Common myeloid progenitor, CD34-positive (primary cell): ENCODE data around the gene ZNF320. TPM values are rescaled to one million over a fixed set of nuclear protein-coding genes. Genes with fewer than 3 reads are reported as not detected.
"Not testable (repeated sequence)": the region's sequence is repeated elsewhere in the genome, so short reads cannot be mapped to it uniquely, and the experiment has no call there.

Experiments used
- CTCF ChIA-PET: fragments of 350-600 bp; sonication (Branson Sonifier 250); formaldehyde crosslinking; loops from one replicate; lab custom pipeline; 2021; ENCODE audit warnings: antibody characterized with exemption; lab: Charles Lee
- POLR2A ChIA-PET: fragments of 350-600 bp; sonication (Branson Sonifier 250); formaldehyde crosslinking; loops from one replicate; lab custom pipeline; 2021; ENCODE audit warnings: antibody characterized with exemption; lab: Charles Lee
- DNase-seq, 3 donors: peaks; one replicate each; pipeline versions ENCODE4 v3.0.0 to v3.0.0-alpha.2; 2013
- H3K27ac ChIP-seq, 2 experiments: 1 replicate in 1 of 2; 2 replicates in 1 of 2; pipeline ENCODE4 v1.7.0; 2013; ENCODE audit warnings: inconsistent platforms in 2 of 2, low read length in 2 of 2, mild to moderate bottlenecking in 2 of 2, low read depth in 1 of 2, moderate library complexity in 1 of 2; ENCODE audit not compliant: severe bottlenecking in 2 of 2, insufficient read depth in 1 of 2, poor library complexity in 1 of 2
- H3K27me3 ChIP-seq, 5 experiments: replicated peaks in 2 of 5; 1 replicate in 3 of 5; 2 replicates in 2 of 5; pipeline versions ENCODE4 v1.6.1 to v1.7.0; 2013; ENCODE audit warnings: low read length in 4 of 5, mild to moderate bottlenecking in 2 of 5, moderate library complexity in 2 of 5, inconsistent platforms in 1 of 5; ENCODE audit not compliant: insufficient read depth in 5 of 5, control insufficient read depth in 4 of 5
- H3K36me3 ChIP-seq, 4 experiments: 1 replicate in 2 of 4; 2 replicates in 2 of 4; pipeline versions ENCODE4 v1.6.1 to v1.7.0; 2013; ENCODE audit warnings: low read length in 3 of 4, control low read depth in 1 of 4, mild to moderate bottlenecking in 1 of 4; ENCODE audit not compliant: control insufficient read depth in 4 of 4, insufficient read depth in 4 of 4
- H3K4me1 ChIP-seq, 4 experiments: 1 replicate in 3 of 4; 2 replicates in 1 of 4; pipeline versions ENCODE4 v1.6.1 to v1.7.1; 2013; ENCODE audit warnings: low read length in 3 of 4, mild to moderate bottlenecking in 3 of 4, control low read depth in 1 of 4, inconsistent platforms in 1 of 4, moderate library complexity in 1 of 4; ENCODE audit not compliant: control insufficient read depth in 4 of 4, insufficient read depth in 4 of 4; ENCODE audit errors: control extremely low read depth in 1 of 4
- H3K4me3 ChIP-seq, 7 experiments: 1 replicate in 4 of 7; 2 replicates in 3 of 7; pipeline versions ENCODE4 v1.5.1 to v1.7.0; 2013; ENCODE audit warnings: mild to moderate bottlenecking in 7 of 7, low read length in 6 of 7, moderate library complexity in 6 of 7, inconsistent platforms in 2 of 7, low read depth in 2 of 7, control low read depth in 1 of 7; ENCODE audit not compliant: insufficient read depth in 4 of 7, control insufficient read depth in 1 of 7; ENCODE audit errors: extremely low read depth in 1 of 7
- H3K9me3 ChIP-seq, 5 experiments: 1 replicate in 4 of 5; 2 replicates in 1 of 5; pipeline versions ENCODE4 v1.6.1 to v1.7.1; 2013; ENCODE audit warnings: low read length in 4 of 5, mild to moderate bottlenecking in 2 of 5, inconsistent platforms in 1 of 5, low read depth in 1 of 5, moderate library complexity in 1 of 5; ENCODE audit not compliant: control insufficient read depth in 4 of 5, insufficient read depth in 2 of 5; ENCODE audit errors: control extremely low read depth in 1 of 5
- WGBS: methylation state at CpG from one replicate; pipeline ENCODE4 v1.1.5; 2013; ENCODE audit not compliant: insufficient coverage; 5-methylcytosine and 5-hydroxymethylcytosine counted together
- polyA plus RNA-seq: library from polyadenylated mRNA; unstranded; fragments of 120-200 nt; gene quantifications from one replicate; pipeline ENCODE4 v1.2.1, GENCODE V29; 2013

Gene ZNF320
- polyA plus RNA-seq: 11.4 TPM

DNA sequence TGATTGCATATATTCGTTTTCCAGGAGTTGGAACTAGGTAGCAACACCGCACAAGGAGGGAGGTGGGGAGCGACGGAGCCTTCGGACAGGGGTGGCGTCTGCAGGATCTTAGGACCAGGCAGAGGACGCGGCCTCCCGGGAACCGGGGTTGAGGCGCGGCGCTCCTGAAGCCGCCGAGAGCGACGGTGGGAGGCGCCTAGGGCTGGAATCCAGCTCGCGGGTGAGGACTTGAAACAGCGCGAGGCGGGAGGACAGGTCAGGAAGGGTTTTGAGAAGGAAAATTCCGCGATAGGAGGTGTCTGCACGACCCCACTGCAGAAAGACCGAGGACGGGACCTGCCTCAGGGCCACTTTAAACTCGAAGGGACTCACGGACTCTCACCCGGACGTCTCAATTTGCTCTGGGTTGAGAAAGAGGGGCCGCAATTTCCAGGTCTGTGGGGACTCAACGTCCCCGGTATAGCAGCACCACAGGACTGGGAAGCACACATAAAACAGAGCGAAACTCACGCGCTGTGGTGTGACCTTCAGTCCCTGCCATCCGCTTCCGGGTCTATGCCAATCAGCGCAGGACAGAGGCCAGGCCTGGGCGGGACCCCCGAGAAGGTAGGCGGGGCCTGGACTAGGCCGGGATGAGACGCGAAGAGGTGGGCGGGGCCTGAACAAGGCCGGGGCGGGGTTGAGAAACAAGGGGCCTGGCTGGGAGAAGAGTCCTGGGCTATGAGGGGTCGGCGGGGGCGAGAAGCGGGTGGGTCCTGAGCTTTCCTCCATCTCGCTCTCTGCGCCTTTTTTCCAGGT is at the start of gene ZNF320:
TSS of gene ZNF320 (minus strand) at position 498 of the 798 bp plus-strand sequence. CDS start 7,380 bp downstream, outside the sequence.
- H3K9me3 ChIP-seq: peaks cover 0 to 6% (median 0%) of the 10 kb centered on the region in 5 experiments
- POLR2A ChIA-PET: no interaction called here
- H3K36me3 ChIP-seq: peaks cover 0 to 20% (median 7%) of the 10 kb centered on the region in 4 experiments
- DNase-seq: peak; percentile 94 to 97 (median 96)
- H3K4me1 ChIP-seq: peaks cover 0 to 16% (median 12%) of the 10 kb centered on the region in 4 experiments
- whole genome bisulfite sequencing: 2% methylated on average over 52 of the region's 56 CpGs
- peak within 1 kb of the TSS; percentile 86 to 93 for H3K27ac ChIP-seq
- H3K4me3 ChIP-seq: peak within 1 kb of the TSS; percentile 57 to 99 (median 89)
- no peaks in the 10 kb centered on the region for H3K27me3 ChIP-seq
- CTCF ChIA-PET: no interaction called here

DNA sequence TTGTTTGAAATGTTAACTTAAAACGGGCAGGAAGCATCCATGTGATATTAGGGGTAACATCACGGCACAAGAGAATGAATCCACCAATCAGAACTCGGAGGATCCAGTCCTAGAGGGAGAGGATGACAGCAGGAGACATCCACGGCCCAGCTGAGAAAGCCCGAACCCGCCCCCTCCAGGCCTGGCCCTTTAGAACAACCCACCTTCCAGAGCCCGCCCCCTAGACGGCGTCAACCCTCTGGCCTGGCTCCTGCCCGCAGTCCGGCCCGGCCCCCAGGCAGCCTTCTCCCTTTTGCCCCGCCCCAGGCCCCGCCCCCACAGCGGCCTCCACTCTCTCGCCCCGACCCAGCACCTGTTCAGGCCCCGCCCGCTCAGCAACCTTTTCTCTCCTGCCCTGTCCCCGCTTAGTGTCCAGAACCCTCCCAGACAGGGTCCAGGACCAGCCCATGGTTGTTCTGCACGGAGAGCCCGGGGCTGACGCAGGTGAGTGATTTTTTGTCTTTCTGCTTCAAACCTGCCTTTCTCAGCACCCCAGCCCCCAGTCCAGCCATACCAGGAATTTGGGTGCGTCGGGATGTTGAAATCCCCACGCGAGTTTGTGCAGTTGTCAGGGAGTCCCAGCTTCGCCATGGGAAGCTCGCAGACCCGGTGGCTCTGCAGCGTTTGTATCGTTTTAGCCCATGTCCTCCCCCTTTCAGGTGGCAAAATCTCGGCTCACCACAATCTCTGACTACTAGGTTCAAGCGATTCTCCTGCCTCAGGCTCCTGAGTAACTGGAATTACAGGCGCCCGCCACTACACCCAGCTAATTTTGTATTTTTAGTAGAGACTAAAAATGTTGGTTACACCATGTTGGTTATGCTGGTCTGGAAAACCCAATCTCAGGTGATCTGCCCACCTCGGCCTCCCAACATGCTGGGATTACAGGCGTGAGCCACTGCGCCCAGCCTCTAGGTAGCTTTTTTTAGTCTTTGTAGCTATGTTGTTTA is 49.2 kb upstream of the ZNF320 start:
- Histone ChIP-seq H3K36me3 (peaks cover 14 to 26% (median 22%) of the 10 kb centered on the region in 4 experiments), H3K4me1 (peaks cover 0 to 13% (median 6%) of the 10 kb centered on the region in 4 experiments), H3K9me3 (peaks cover 14 to 63% (median 45%) of the 10 kb centered on the region in 5 experiments), H3K27ac (no peak overlapping the region), H3K27me3 (no peaks in the 10 kb centered on the region), H3K4me3 (peak overlapping the region in 3 of 7 experiments; percentile 6 to 43 (median 15))
- ChIA-PET CTCF (interaction anchor here (1.2 to 1.4 kb wide), 2 partner anchors 13 to 16 kb away, joined by 3 to 5 read pairs; partner anchors contain the start of gene ZNF816), POLR2A (no interaction called here)
- DNase-seq: peak; percentile 54 to 73 (median 66)
- WGBS: 52% methylated on average over 27 of the region's 39 CpGs

DNA sequence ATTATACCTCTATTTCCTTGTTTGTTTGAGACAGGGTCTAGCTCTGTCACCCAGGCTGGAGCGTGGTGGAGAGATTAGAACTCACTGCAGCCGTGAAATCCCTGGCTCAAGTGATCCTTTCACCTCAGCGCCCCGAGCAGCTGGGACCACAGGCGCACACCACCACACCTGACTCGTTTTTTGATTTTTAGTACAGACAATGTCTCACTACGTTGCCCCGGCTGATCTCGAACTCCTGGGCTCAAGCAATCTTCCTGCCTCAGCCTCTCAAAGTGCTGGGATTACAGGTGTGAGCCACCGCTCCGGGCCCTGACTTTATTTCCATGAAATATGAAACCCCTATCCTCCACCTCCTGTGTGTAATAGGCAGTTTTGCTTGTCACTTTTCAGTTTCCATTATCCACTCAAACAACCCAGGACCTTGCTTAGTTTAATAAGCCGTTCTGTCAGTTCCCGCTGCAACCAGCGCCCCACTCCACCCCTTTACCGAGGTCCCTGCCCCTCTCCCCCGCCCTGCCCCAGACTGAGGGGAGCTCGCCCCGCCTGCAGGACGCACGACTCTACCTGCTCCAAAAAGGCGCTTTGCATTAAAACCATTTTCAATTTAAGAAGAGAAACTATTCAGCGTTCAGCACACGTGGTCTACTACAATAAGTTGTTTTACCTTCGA is 48.4 kb upstream of the ZNF320 start:
- CTCF ChIA-PET: no interaction called here
- WGBS: 80% methylated on average over 24 of the region's 24 CpGs

DNA sequence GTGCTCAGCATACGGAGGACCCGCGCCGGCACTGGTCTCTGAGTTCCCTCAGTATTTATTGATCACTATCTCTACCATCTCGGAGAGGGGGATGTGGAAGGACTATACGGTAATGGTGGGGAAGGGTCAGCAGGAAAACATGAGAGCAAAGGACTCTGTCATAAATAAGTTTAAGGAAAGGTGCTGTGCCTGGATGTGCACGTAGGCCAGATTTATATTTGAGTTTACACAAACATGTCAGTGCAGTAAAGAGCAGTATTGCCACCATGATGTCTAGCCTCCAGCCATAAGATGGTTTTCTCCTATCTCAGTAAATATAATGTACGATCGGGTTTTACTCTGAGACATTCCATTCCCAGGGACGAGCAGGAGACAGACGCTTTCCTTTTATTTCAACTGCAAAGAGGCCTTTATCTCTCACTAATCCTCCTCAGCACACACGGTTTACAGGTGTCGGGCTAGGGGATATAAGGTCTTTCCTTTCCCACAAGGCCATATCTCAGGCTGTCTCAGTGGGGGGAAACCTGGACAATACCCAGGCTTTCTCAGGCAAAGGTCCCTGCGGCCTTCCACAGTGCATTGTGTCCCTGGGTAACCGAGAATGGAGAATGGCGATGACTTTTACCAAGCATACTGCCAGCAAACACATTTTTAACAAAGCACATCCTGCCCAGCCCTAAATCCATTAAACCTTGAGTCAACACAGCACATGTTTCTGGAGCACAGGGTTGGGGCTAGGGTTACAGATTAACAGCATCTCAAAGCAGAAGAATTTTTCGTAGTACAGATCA is 47.5 kb upstream of the ZNF320 start:
- 96% methylated on average over 7 of the region's 17 CpGs for WGBS
- DNase-seq, H3K36me3 ChIP-seq, POLR2A ChIA-PET, H3K4me3 ChIP-seq, H3K27me3 ChIP-seq, CTCF ChIA-PET, H3K27ac ChIP-seq: not testable (repeated sequence)
- peaks cover 4 to 25% (median 16%) of the 10 kb centered on the region in 4 experiments for H3K4me1 ChIP-seq
- peaks cover 8 to 45% (median 28%) of the 10 kb centered on the region in 5 experiments for H3K9me3 ChIP-seq

More for the DNA sequence above, 48.4 kb upstream of the ZNF320 start:
- Histone ChIP-seq H3K9me3 (peaks cover 14 to 54% (median 37%) of the 10 kb centered on the region in 5 experiments), H3K27me3 (no peaks in the 10 kb centered on the region), H3K4me1 (peaks cover 0 to 17% (median 11%) of the 10 kb centered on the region in 4 experiments), H3K4me3 (peak overlapping the region in 2 of 7 experiments; percentile 15 to 43), H3K36me3 (peaks cover 9 to 18% (median 14%) of the 10 kb centered on the region in 4 experiments), H3K27ac (no peak overlapping the region)
- DNase-seq: no peak
- POLR2A ChIA-PET: no interaction called here

DNA sequence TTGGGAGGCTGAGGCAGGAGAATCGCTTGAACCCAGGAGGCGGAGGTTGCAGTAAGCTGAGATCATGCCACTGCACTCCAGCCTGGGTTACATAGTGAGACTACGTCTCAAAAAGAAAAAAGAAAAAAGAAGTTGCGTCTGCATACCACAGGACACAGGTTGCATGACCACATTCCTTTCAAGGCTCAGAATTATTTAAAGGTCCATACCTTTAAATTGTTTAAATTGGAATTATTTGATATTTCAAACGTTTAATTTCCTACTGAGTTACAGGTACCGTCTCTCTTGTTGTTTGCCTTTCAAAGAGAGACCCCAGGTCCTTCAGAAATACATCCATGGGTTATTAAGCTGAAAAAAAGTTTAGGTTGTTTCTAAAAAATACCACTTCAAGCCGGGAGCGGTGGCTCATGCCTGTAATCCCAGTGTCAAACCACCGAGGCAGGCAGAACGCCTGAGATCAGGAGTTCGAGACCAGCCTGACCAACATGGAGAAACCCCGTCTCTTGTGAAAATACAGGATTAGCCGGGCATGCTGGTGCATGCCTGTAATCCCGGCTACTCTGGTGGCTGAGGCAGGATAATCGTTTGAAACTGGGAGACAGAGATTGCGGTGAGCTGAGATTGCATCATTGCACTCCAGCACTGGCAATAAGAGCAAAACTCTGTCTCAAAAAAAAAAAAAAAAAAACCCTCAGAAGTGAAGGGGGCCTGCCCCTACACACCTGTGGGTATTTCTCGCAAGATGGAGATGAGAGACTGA is 46.6 kb upstream of the ZNF320 start:
- CTCF ChIA-PET: no interaction called here

More for the DNA sequence above, 46.6 kb upstream of the ZNF320 start:
- POLR2A ChIA-PET: no interaction called here
- H3K4me1 ChIP-seq: peaks cover 4 to 33% (median 23%) of the 10 kb centered on the region in 4 experiments
- DNase-seq: no peak
- H3K4me3 ChIP-seq: no peak overlapping the region
- WGBS: 95% methylated on average over 12 of the region's 17 CpGs
- peaks cover 2 to 37% (median 20%) of the 10 kb centered on the region in 5 experiments for H3K9me3 ChIP-seq
- peaks cover 0 to 3% (median 0%) of the 10 kb centered on the region in 4 experiments for H3K36me3 ChIP-seq
- H3K27ac ChIP-seq: no peak overlapping the region
- no peaks in the 10 kb centered on the region for H3K27me3 ChIP-seq
